ENCODE data around the gene MOCS3.
A peak's percentile ranks its signal among the peaks of the same experiment; 100 is the strongest.

MOCS3 gene

DNA sequence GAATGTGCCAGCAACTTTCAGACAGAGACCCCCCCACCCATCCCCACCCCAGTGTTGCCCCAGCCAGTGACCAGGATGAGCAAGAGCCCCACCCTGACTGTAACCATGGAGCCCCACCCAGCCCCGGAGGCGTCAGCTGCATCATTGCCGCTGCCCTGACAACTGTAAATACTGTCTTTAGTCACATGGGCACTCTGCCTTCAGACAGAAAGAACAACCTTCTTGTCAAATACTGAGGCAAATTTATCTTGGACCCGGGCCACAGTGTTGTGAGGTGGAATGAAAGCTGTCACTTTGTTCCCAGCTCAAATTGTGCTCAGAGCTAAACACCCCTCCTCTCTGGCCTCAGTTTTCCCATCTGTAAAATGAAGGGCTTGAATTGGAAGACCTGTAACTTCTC, 23.7 kb downstream of the MOCS3 start:
- DNase-seq (ENCODE audit: low spot score), result no peak

DNA sequence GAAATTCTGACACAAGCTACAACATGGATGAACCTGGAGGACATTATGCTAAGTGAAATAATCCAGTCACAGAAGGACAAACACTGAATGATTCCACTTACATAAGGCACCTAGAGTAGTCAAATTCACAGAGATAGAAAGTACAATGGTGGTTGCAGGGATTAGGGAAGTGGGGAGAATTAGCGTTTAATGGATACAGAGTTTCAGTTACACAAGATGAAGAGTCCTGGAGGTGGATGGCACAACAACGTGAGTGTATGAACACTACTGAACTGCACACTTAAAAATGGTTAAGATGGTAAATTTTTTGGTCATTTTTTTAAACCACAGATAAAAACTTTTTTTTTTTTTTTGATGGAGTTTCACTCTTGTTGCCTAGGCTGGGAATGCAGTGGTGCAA, 24.7 kb downstream of the MOCS3 start:
- DNase-seq (ENCODE audit: low spot score), result no peak

DNA sequence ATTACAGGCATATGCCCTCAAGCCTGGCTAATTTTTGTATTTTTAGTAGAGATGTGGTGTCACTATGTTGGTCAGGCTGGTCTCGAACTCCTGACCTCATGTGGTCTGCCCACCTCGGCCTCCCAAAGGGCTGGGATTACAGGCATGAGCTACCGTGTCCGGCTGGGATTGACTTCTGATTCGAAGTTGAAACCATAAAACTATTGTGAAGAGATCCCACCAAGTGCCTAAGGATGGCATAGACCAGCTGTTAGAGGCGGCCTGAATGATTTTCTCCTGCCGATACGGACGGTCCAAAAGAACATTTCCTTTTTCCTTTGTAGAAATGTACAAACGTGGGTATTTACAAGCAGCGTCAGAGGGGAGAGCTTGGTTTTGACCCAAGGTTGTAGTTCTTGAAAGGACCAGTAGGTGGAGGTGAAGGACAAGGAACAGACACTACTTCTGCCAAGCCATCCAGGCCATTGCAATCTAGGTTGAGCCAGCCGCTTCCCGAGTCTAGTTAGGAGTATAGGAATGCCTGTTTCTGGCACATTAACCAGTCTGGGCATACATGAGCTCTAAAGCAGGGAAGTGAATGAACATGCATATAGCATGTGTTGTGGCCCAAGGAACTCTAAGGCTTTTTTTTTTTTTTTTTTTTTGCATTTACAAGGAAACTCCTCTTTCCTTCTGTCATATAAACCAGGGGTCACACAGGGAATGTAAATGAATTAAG, 29.0 kb downstream of the MOCS3 start:
- DNase-seq (ENCODE audit: low spot score), result peak; percentile 71

DNA sequence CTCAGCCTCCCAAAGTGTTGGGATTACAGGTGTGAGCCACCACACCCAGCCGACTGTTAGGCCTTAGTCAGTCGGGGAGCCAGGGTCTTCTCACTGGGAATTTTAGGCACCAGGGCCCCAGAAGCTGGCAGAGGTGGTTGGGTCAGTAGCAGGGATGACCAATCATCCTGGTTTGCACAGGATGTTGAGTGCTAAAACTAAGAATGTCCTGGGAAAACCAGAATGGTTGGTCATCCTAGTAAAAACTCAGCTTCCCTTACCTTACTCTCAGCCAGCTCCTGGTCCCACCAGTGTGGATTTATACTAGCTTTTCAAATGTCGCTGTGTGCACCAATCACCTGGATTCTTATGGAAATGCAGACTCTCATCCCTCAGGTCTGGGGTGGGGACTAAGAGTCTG, 32.5 kb downstream of the MOCS3 start:
- no peak for DNase-seq (ENCODE audit: low spot score)

DNA sequence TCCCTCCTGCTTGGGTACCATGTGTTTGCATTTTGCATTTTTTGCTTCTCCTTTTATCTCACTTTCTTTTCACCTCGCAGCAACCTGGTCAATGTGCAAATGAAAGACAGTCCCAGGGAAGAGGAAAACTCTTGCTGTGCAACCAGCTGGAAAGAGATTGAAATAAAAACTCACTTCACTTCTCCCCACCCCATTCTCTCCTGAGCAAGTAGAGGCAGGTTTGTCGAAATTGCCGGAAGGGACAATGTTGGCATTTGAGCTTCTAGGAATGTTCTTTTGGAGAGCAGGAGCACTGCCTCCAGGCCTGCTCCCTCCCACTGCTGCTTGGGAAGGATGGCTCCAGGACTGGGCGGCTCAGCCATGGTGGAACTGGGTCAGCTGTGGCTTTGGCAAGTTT, 33.7 kb downstream of the MOCS3 start:
- DNase-seq (ENCODE audit: low spot score), result no peak

DNA sequence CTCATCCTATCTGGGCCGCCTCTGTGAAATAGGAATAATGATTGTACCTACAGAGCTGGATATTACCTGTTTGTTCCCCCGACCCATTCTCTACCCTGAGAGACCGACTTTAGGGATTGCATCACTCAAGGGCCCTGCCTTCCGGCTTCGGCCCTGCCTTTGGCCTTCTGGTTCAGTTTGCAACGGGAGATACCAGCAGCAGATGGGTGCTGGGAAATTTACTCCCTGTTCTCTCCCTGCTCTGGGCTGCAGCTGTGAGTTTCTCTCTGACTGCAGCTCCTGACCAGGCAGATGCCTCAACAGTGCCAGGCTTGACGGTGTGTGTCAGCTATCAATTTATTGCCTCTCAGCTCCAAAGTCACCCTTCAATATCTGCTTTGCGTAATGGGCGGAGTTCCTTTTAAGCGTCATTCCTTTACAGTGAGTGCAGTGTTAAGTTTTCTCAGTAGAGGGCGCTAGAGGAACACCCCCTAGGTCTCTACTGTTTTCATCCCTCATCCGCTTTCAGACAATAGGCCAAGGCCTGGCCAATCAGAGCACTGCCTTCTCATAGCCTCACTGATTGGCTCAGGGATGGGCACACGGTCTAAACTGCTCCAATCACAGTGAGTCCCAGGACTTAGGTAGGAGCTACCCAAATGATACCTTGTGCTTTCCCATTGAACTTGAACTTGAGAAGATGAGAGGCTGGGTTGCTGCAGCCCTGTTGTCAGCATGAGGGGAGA, 34.3 kb downstream of the MOCS3 start:
- peak; percentile 4 for DNase-seq (ENCODE audit: low spot score)

DNA sequence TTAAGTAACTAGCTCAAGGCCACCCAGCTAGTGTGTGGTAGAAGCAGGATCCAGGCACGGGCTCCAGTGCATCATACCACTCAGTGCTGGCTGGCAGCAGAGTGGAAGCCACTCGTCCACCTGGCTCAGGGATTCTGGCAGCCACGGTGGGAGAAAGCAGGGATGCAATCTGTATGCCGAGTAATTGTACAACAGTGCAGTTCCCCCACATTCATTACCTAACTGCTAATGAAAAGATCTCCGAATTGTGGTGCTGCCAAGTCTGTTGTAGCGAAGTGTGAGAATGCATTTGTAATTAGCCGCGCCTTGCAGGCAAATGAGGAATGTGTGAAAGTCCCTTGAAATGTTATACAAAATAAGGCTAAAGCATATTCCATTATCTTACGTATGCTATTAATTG, 35.3 kb downstream of the MOCS3 start:
- DNase-seq (ENCODE audit: low spot score), result no peak

DNA sequence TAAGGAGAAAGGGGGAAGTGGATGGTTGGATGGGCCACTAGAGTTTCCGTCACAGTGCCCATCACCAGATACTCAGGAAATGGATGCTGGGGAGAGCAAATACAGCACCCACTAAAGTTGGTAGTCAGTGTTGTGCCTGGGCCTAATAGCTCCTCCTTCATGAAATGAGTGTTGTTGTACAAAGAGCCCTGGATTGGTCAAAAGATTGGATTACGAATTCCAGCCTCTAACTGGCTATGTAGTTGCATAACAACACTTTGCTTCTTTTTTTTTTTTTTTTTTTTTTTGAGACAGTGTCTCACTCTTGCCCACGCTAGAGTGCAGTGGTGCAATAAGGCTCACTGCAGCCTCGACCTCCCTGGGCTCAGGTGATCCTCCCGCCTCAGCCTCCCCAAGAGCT, 36.9 kb downstream of the MOCS3 start:
- no peak for DNase-seq (ENCODE audit: low spot score)

DNA sequence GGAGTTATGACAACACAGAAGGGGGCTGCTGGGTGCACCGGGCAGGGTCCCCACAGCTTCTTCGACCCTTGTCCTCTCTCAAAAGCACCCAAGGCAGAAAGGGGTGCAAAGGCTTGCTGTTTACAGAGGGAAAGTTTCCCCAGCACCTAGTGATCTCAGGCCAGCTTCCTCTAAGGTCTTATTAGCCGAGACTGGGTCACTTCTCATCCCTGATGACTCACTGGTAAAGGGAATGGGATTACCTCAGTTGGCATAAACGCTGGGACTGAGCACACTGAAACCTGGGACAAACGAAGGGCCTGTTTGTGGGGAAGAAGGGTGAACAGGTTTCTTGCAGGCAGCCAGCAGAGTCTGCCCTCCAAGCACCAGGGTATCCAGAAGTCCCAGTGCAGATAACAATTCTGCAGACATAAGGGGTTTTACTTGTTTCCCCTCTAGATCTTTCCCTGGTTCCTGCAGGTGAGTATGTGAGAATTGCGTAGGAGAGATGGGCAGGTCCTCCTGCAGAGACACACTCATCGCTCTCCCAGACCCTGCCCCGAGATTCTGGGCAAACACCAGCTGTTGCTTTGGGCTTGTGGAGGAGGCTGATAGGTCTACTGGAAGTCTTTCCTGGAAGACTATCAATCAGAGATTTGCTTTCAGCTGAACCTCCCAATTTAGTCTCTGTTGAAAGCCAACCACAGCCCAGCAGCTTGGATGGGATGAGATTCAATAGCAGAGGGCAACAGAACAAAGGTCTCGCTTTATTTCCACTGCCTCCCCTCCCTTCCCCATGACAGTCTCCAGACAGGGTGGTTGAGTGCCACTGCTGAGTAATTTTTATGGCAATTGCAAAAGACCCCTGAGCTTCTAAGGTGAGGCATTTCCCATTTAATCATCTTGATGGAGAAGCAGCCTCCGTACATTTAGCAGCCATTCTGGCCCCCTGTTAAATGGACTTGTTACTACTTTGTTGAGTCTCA, 38.6 kb downstream of the MOCS3 start:
- DNase-seq (ENCODE audit: low spot score), result no peak

DNA sequence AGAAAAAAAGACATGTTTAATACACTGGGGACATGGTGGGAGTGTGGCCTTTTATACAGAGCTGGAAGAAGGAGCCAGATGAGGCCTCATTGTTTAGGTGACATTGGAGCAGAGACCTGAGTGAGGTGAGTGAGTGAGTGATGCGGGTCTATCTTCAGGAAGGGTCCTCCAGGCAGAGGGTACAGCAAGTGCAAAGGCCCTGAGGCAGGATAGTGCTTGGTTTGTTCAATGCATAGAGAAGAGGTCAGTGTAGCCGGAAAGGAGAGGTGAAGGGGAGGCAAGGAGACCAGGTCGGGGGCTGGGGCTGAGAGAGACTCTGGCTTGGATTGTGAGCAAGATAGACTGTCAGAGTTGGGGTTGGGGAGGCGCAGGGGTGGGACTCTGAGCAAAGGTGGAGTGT, 40.7 kb downstream of the MOCS3 start:
- no peak for DNase-seq (ENCODE audit: low spot score)

DNA sequence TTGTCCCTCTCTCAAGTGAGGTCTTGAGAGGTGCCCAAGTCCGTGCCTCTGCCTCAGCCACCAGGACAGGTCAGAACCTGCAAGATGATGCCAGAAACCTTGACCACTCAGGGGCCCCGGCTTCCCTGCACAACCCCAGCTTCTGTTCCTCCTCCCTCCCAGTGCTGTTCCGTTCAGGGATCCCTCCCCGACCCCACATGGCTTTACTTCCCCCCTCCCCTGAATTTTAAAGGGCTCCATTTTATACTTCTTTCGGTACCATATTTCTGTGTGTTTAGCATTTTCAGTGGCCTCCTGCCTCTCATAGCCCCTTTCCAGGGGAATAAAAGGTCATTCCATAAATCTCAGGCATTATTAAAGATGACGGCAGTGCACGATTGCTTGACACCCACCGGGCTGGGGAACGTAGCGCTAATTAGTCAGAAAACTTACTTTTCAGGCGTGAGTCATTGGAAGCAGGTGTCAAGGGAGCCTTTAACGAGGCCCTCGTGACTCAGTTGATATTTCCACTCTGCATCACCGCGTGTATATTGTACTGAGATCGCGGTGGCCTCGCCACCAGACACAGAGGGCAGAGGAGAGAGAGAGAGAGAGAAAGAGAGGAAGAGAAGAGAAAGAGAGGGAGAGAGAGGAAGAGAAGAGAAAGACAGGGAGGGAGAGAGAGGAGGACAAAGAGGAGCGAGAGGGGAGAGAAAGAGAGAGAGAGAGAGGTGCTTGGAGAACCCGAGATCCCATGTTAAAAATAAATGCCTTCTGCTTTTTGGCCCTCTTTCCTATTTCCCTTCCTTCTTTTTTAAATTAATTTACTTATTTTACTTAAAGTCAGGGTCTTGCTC, 43.0 kb downstream of the MOCS3 start:
- no peak for DNase-seq (ENCODE audit: low spot score)

DNA sequence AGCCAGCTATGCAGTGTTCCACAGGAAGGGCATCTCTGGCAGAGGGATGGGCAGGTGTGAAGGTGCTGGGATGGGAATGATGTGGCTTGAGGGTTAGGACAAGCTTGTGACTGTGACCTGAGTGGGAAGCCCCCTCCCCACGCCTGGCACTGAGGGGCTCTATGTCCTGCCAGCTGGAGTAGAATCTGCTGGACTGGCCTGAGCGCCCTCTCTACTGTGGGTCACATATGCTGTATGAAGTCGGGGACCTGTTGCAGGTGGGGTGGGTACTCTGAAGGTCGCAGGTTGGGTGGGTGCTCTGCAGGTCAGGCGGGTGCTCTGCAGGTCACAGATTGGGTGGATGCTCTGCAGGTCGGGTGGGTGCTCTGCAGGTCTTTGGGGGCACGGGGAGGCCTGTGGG, 44.0 kb downstream of the MOCS3 start:
- no peak for DNase-seq (ENCODE audit: low spot score)

DNA sequence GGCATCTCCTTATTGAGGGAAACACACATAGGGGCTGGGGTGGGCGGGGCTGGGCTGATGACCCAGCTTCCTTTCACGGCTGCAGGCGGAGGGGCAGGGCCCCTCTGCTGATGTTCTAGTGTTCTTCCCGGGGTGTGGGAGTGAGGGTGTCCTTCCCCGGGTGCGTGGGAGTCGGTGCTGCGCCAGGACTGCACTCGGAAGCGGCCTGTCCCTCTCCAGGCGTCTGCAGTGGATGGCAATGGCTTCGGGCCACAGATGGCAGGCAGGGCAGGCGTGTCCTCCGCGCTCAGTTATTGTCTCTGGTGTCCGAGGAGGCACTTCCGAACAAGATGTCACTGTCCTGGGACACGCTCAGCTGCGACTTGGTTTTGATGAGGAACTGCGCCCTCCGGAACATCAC, 45.1 kb downstream of the MOCS3 start:
- no peak for DNase-seq (ENCODE audit: low spot score)

DNA sequence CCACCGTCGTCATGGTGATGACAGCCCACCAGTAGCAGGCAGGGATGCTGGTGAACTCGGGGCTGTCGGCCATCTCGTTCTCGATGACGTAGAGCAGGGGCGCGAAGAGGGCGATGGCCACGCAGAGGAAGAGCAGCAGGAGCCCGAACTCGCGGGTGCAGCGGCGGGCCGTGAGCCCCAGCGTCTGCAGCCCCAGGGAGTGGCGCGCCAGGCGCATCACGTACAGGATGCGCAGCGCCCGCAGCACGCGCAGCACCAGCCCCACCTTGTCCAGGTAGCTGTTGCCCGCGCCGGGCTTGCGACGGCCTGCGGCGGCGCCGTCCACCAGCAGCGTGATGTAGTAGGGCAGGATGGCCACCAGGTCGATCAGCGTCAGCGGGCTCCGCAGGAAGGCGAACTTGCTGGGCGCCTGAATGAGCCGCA, 45.7 kb downstream of the MOCS3 start:
- DNase-seq (ENCODE audit: low spot score), result no peak

DNA sequence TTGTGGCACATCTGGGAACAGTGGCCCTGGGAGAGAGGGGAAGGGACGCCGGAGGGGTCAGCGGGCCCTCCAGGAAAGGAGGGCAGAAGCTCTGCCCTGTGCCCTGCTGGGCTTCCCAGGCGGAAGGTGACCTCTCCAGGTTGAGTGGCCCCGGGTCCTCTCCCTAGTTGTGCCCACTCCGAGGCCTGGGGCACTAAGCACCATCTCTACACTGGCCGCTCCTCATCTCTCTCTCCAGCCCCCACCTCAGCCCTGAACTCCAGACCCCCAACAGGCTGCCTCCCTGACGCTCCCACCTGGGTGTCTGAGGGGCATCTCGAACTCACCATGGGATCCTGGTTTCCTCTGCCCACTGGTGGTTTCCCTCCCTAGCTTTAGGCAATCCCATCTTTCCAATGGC, 46.2 kb downstream of the MOCS3 start:
- DNase-seq (ENCODE audit: low spot score), result no peak

DNA sequence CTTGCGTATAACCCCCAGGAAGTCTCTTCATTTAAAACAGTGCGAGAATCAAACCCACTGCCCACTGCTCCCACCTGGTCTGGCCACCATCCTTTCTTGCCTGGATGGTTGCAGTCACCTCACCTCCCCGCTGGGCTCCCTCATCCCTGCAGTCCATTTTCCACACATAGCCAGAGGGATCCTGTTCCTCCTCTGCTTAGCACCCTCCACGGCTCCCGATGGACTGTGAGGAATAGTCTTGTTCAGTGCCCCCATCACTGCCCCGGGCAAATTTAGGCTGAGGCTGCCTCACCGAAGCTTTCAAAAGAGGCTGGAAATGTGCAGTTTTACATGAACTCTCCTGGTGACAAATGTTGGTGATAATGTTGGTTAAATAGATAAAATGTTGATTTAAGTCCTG, 46.6 kb downstream of the MOCS3 start:
- no peak for DNase-seq (ENCODE audit: low spot score)

DNA sequence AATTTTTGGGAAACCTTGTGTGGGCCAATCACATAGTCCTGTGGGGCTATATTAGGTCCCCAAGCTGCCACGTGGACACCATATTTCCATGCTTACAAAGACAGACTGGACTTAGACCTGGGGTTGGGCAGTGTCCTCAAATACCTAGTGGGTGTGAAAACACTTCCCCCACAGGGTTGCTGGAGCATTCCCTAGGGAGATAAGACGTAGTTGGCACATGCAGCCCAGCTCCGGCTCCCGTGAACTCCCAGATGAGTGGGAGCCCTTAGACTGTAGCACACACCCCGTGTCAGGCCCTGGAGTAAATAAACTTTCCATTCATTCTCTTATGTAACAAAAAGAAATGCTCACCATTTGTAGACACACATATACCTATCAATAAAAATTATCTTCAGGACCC, 50.1 kb downstream of the MOCS3 start:
- DNase-seq (ENCODE audit: low spot score), result no peak

DNA sequence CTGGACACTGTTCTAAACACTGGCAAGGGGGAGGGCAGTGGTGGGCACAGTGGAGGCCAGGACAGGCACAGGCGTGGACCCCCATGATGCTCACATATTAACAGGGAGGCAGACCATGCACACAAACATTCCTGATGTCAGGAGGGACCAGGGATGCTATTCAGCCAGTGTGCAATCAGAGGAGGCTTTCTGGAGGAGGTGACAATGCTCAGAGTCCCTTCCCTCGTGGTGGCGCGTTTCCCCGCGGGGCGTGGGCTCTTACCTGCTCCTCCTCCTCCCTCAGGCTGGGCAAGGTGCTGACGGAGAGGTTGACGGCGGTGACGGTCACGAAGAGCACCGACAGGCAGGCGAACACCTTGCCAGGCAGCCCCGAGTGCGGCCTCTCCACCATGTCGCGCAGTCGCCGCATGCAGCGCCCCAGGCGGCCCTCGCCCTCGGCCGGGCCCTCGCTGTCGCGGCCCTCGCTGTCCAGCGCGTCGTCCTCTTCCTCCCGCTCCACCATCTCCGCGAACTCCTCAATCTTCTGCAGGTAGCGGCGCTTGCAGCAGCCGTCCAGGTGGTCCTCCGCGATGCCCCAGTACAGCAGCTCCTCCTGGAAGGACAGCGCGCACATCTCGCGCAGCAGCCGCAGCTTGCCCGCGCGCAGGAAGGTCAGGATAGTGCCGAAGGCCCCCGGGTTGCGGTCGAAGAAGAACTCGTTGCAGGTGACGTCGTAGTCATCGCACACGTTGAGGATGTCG, 50.9 kb downstream of the MOCS3 start:
- no peak for DNase-seq (ENCODE audit: low spot score)

DNA sequence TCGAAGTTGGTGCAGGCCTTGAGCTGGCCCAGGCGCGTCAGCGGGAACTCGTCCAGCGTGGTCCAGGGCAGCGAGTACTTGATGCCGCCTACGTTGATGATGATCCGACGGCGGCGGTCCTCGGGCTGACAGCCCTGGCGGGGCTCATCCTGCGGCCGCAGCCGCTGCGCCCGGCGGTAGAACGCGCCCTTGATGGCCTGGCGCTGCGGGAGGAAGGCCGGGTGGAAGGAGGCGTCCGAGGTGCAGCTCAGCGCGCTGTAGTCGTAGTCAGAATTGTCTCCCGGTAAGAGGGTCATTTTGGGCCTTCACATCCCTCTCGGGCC, 51.4 kb downstream of the MOCS3 start:
- DNase-seq (ENCODE audit: low spot score), result no peak

DNA sequence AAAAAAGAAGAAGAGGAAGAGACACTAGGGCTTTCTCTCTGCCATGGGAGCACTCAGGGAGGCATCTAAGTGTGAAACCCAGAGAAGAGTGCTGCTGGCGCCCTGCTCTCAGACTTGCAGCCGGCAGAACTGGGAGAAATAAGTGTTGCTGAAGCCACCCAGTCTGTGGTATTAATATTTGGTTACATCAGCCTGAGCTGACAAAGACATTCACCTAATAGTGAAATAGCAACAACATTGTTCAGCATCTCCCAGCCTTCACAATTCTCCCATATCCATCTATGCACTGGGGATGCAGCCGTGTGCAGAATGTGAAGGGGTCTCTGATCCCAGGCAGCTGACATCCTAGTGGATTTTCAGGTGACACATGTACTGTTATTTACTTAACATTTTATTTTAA, 52.3 kb downstream of the MOCS3 start:
- DNase-seq (ENCODE audit: low spot score), result no peak

DNA sequence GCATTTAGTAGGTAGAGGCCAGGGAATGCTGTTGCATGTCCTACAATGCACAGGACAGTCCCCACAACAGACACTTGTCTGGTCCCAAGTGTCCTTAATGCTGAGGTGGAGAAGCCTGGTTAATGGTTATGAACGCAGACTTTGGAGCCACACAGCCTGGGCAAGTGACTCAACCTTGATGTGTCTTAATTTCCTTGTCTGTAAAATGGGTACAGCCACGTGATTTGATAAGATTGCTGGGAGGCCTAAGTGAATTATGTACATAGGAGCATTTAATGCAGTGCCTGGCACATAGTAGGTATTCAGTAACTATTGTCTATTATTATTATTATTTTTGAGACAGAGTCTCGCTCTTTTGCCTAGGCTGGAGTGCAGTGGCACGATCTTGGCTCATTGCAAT, 52.9 kb downstream of the MOCS3 start:
- DNase-seq (ENCODE audit: low spot score), result no peak
